PC-3 (cell line): ENCODE measurements around the gene HAPLN3. TPM values are rescaled to one million over a fixed set of nuclear protein-coding genes. Genes with fewer than 3 reads are reported as not detected.

Source experiments
- ATAC-seq: fragments of 200-7000 bp; cut with Tn5 transposase; 2 replicates; pipeline ENCODE4 v1.9.1; 2020; ENCODE audit warnings: mild to moderate bottlenecking, moderate library complexity
- BruUV-seq: library from RNA; stranded (reverse); fragments of 400-500 nt; replicated peaks from 2 replicates; lab custom pipeline; 2021; lab: Mats Ljungman, UMichigan
- CTCF ChIA-PET: fragments of 300-600 bp; sonication (Branson Sonifier 250); formaldehyde crosslinking; loops from one replicate; lab custom pipeline; 2022; ENCODE audit warnings: antibody characterized with exemption; lab: Charles Lee
- POLR2A ChIA-PET: fragments of 300-600 bp; sonication (Branson Sonifier 250); formaldehyde crosslinking; loops from one replicate; lab custom pipeline; 2022; ENCODE audit warnings: antibody characterized with exemption; ENCODE audit not compliant: unreplicated experiment; lab: Charles Lee
- DNase-seq: peaks from one replicate; pipeline ENCODE4 v3.0.0-alpha.2; 2015
- H2AFZ ChIP-seq: fragments of 300-600 bp; sonication (generic); 2 replicates; pipeline ENCODE4 v1.6.0; 2016; ENCODE audit warnings: antibody characterized with exemption, low read length
- H3F3A ChIP-seq: fragments of 300-600 bp; sonication (generic); one replicate; pipeline ENCODE4 v1.6.0; 2017; ENCODE audit warnings: antibody characterized with exemption, low read length, control low read depth, mild to moderate bottlenecking; ENCODE audit not compliant: unreplicated experiment
- H3K27ac ChIP-seq: fragments of 300-600 bp; sonication (generic); 2 replicates; pipeline ENCODE4 v1.5.1; 2016; ENCODE audit warnings: mild to moderate bottlenecking, low read length
- H3K27me3 ChIP-seq: fragments of 300-600 bp; sonication (generic); 2 replicates; pipeline ENCODE4 v1.6.1; 2016; ENCODE audit warnings: low read length, mixed read lengths
- H3K36me3 ChIP-seq: fragments of 300-600 bp; sonication (generic); 2 replicates; pipeline ENCODE4 v1.6.1; 2016; ENCODE audit warnings: low read depth, mixed run types, low read length, mixed read lengths
- H3K4me1 ChIP-seq: fragments of 300-600 bp; sonication (generic); 2 replicates; pipeline ENCODE4 v1.5.1; 2016; ENCODE audit warnings: low read length; ENCODE audit not compliant: insufficient read depth
- H3K4me2 ChIP-seq: fragments of 300-600 bp; sonication (generic); 2 replicates; pipeline ENCODE4 v1.6.0; 2016; ENCODE audit warnings: low read length
- H3K4me3 ChIP-seq: fragments of 300-600 bp; sonication (generic); 2 replicates; pipeline ENCODE4 v1.5.1; 2016; ENCODE audit warnings: mild to moderate bottlenecking, low read length, mixed read lengths
- H3K79me2 ChIP-seq: fragments of 300-600 bp; sonication (generic); 2 replicates; pipeline ENCODE4 v1.6.1; 2017; ENCODE audit warnings: low read length, mixed read lengths
- H3K9ac ChIP-seq: fragments of 300-600 bp; sonication (generic); 2 replicates; pipeline ENCODE4 v1.6.0; 2016; ENCODE audit warnings: mild to moderate bottlenecking, low read length
- H3K9me2 ChIP-seq: fragments of 300-600 bp; sonication (generic); replicated peaks from 2 replicates; pipeline ENCODE4 v1.6.1; 2016; ENCODE audit warnings: mixed run types, low read length, mixed read lengths
- H3K9me3 ChIP-seq: fragments of 300-600 bp; sonication (generic); 2 replicates; pipeline ENCODE4 v1.6.1; 2016; ENCODE audit warnings: low read length, mixed read lengths
- H4K20me1 ChIP-seq: fragments of 300-600 bp; sonication (generic); 2 replicates; pipeline ENCODE4 v1.6.1; 2016; ENCODE audit warnings: low read length, mixed read lengths
- CTCF ChIP-seq: fragments of 300-600 bp; sonication (generic); conservative IDR thresholded peaks from 2 replicates; pipeline ENCODE4 v1.5.1; 2017; ENCODE audit warnings: antibody characterized with exemption, low read depth, mild to moderate bottlenecking, low read length
- EZH2 ChIP-seq: fragments of 300-600 bp; sonication (generic); IDR thresholded peaks from one replicate; pipeline ENCODE4 v1.6.1; 2017; ENCODE audit warnings: antibody characterized with exemption, mild to moderate bottlenecking, low read length; ENCODE audit not compliant: unreplicated experiment
- EZH2phosphoT487 ChIP-seq: fragments of 300-600 bp; sonication (generic); IDR thresholded peaks from 2 replicates; pipeline ENCODE4 v1.6.1; 2018; ENCODE audit warnings: mild to moderate bottlenecking, antibody characterized with exemption, low read length, borderline replicate concordance
- intact Hi-C: fragments of 100-400 bp; cut with micrococcal nuclease; formaldehyde crosslinking; loops from 2 replicates; pipeline ENCODE4 v1.9.0; 2023
- total RNA-seq: library from RNA; depleted of rRNA; stranded (reverse); fragments of >200 nt; gene quantifications from 2 replicates; pipeline ENCODE4 v1.2.3, GENCODE V29; 2014

The HAPLN3 gene
- total RNA-seq, 1 experiment from 2014 or later = 1.1 TPM

- H3K27me3 ChIP-seq = peaks cover 21% of the 10 kb centered on the region; the same call in 1 of the 2 replicates
- H3K79me2 ChIP-seq = no peaks in the 10 kb centered on the region
- H3K4me1 ChIP-seq = peaks cover 4% of the 10 kb centered on the region; the same call in 1 of the 2 replicates
- no peaks in the 10 kb centered on the region for H3F3A ChIP-seq
- TF ChIP-seq EZH2 = no peak
- no peak for TF ChIP-seq CTCF
- no peaks in the 10 kb centered on the region for H4K20me1 ChIP-seq
- H3K9me3 ChIP-seq = no peaks in the 10 kb centered on the region
- H2AFZ ChIP-seq = no peak overlapping the region
- ATAC-seq = no peak
- no peak for DNase-seq
- intact Hi-C loops = no loop called here
- no TSS peak for BruUV-seq
- H3K4me3 ChIP-seq = no peak overlapping the region
- POLR2A ChIA-PET = no interaction called here
- CTCF ChIA-PET = no interaction called here
- H3K4me2 ChIP-seq = no peak overlapping the region
- no peak overlapping the region for H3K27ac ChIP-seq
- no peaks in the 10 kb centered on the region for H3K36me3 ChIP-seq
- no peak overlapping the region for H3K9ac ChIP-seq
- H3K9me2 ChIP-seq = no peaks in the 10 kb centered on the region
Observed at GRCh38 chr15:88874684-88875083, 20.7 kb downstream of the HAPLN3 start.

- Histone ChIP-seq H2AFZ (no peak overlapping the region), H3K4me2 (no peak overlapping the region), H3F3A (no peaks in the 10 kb centered on the region), H3K27ac (no peak overlapping the region), H4K20me1 (no peaks in the 10 kb centered on the region), H3K9me2 (no peaks in the 10 kb centered on the region), H3K4me3 (no peak overlapping the region), H3K27me3 (peaks cover 21% of the 10 kb centered on the region; the same call in 1 of the 2 replicates), H3K79me2 (no peaks in the 10 kb centered on the region), H3K36me3 (no peaks in the 10 kb centered on the region), H3K9me3 (no peaks in the 10 kb centered on the region), H3K9ac (no peak overlapping the region), H3K4me1 (peaks cover 4% of the 10 kb centered on the region; the same call in 1 of the 2 replicates)
- ATAC-seq = no peak
- intact Hi-C loops = no loop called here
- no peak for DNase-seq
- ChIA-PET CTCF (no interaction called here), POLR2A (no interaction called here)
- no TSS peak for BruUV-seq
- TF ChIP-seq CTCF (no peak), EZH2 (no peak), EZH2phosphoT487 (no peak)
Observed at GRCh38 chr15:88874275-88874674, 21.1 kb downstream of the HAPLN3 start.

- intact Hi-C loops = no loop called here
- H3K36me3 ChIP-seq = no peaks in the 10 kb centered on the region
- no peak for TF ChIP-seq EZH2
- TF ChIP-seq EZH2phosphoT487 = no peak
- TF ChIP-seq CTCF = no peak
- no peaks in the 10 kb centered on the region for H4K20me1 ChIP-seq
- CTCF ChIA-PET = no interaction called here
- H2AFZ ChIP-seq = no peak overlapping the region
- peaks cover 4% of the 10 kb centered on the region; the same call in 1 of the 2 replicates for H3K4me1 ChIP-seq
- H3K79me2 ChIP-seq = no peaks in the 10 kb centered on the region
- H3K9me3 ChIP-seq = no peaks in the 10 kb centered on the region
- H3K4me2 ChIP-seq = no peak overlapping the region
- no peaks in the 10 kb centered on the region for H3F3A ChIP-seq
- no peak overlapping the region for H3K27ac ChIP-seq
- no peak overlapping the region for H3K4me3 ChIP-seq
- POLR2A ChIA-PET = no interaction called here
- no peaks in the 10 kb centered on the region for H3K9me2 ChIP-seq
- peaks cover 21% of the 10 kb centered on the region; the same call in 1 of the 2 replicates for H3K27me3 ChIP-seq
- no peak for DNase-seq
- no peak overlapping the region for H3K9ac ChIP-seq
- BruUV-seq = no TSS peak
- ATAC-seq = no peak
Observed at GRCh38 chr15:88873786-88874185, 21.6 kb downstream of the HAPLN3 start.
